Stimulated activated CD4-positive, alpha-beta T cell treated with anti-CD3 and anti-CD28 coated beads, Interleukin-4, amount 100 ng/mL, for 24 hours (primary cell): ENCODE measurements around the gene RASL10B.

ENCODE experiments used
- DNase-seq: peaks from one replicate; pipeline ENCODE4 v3.0.0-alpha.2; 2020

RASL10B gene

GRCh38 chr17:35723735-35724134 lies 7.7 kb upstream of the RASL10B start:
- DNase-seq = no peak

- no peak for DNase-seq
These were observed 6.4 kb upstream of the RASL10B start for GRCh38 chr17:35725058-35725457.

- no peak for DNase-seq
These were observed 5.7 kb upstream of the RASL10B start for GRCh38 chr17:35725802-35726126.

- DNase-seq = no peak
These were observed 5.1 kb upstream of the RASL10B start for GRCh38 chr17:35726127-35726952.

- DNase-seq = no peak
These were observed 4.4 kb upstream of the RASL10B start for GRCh38 chr17:35726953-35727460.

- DNase-seq = no peak
These were observed 3.8 kb upstream of the RASL10B start for GRCh38 chr17:35727635-35728034.

- no peak for DNase-seq
These were observed 2.9 kb upstream of the RASL10B start for GRCh38 chr17:35728551-35728950.

- no peak for DNase-seq
These were observed 2.0 kb upstream of the RASL10B start for GRCh38 chr17:35729405-35729833.

GRCh38 chr17:35730400-35731005 lies 936 bp upstream of the RASL10B start:
- DNase-seq = no peak

GRCh38 chr17:35731917-35732805 lies 722 bp downstream of the RASL10B start:
- DNase-seq = no peak

- DNase-seq = no peak
These were observed 1.3 kb downstream of the RASL10B start for GRCh38 chr17:35732806-35733136.

GRCh38 chr17:35733366-35733765 lies 1.9 kb downstream of the RASL10B start:
- no peak for DNase-seq

GRCh38 chr17:35734396-35734795 lies 3.0 kb downstream of the RASL10B start:
- no peak for DNase-seq

GRCh38 chr17:35735036-35735805 lies 3.8 kb downstream of the RASL10B start:
- no peak for DNase-seq

- DNase-seq = no peak
These were observed 4.8 kb downstream of the RASL10B start for GRCh38 chr17:35736236-35736635.

GRCh38 chr17:35738519-35739133 lies 7.2 kb downstream of the RASL10B start:
- no peak for DNase-seq

GRCh38 chr17:35740216-35740615 lies 8.8 kb downstream of the RASL10B start:
- no peak for DNase-seq

GRCh38 chr17:35740997-35741931 lies 9.8 kb downstream of the RASL10B start:
- peak; percentile 19 for DNase-seq

GRCh38 chr17:35742496-35742895 lies 11.1 kb downstream of the RASL10B start:
- DNase-seq = no peak

GRCh38 chr17:35742896-35743477 lies 11.5 kb downstream of the RASL10B start:
- no peak for DNase-seq
